Measurements from ENCODE around the gene DCHS1.

DNA sequence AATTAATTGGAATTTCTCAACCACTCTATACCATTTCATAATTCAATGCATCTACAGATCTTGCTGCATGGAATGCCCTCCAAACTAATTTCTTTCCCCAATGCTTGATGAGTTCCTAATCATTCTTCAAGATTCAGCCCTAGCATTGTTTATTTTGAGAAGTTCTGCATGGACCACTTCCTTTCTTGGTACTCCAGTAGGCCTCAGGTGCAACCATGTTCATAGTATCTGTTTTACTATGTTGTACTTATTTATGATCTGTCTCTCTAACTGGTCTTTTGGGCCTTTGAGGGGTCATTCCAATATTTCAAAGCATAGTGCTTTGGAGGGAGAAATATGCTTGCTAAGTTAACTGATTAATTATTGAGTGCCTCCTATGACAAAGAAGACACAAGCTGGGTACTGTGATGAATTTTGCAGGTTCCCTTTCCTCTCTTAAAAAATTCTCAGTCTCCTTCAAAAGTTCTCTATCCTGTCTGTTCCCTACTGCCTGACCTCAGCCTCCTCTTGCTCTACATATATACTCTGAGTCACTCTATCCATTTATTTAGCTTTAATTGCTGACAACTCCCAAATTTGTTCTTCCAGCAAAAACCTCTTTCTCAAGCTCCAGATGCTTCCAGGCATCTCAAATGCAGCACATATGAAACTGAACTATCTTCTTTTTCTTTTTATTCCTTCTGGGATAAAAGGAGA lies 18.1 kb upstream of the DCHS1 start:
- TF ChIP-seq CTCF (conservative IDR thresholded peaks at IDR 0.05; ENCODE audit: low read length) = no peak
- no peak for TF ChIP-seq EZH2phosphoT487 (IDR thresholded peaks at IDR 0.05; ENCODE audit: borderline replicate concordance)
